ENCODE measurements around the gene ANKH. TPM values are rescaled to one million over a fixed set of nuclear protein-coding genes. Genes with fewer than 3 reads are reported as not detected.

ANKH gene
- total RNA-seq, 1 experiment from 2014 or later: 65.2 TPM

GRCh38 chr5:14724633-14725032 lies 146.9 kb downstream of the ANKH start (continued):
- TF ChIP-seq REST (IDR thresholded peaks at IDR 0.05; ENCODE audit: low read depth) (no peak), RAD21 (IDR thresholded peaks at IDR 0.05; ENCODE audit: low read depth) (no peak)

DNA sequence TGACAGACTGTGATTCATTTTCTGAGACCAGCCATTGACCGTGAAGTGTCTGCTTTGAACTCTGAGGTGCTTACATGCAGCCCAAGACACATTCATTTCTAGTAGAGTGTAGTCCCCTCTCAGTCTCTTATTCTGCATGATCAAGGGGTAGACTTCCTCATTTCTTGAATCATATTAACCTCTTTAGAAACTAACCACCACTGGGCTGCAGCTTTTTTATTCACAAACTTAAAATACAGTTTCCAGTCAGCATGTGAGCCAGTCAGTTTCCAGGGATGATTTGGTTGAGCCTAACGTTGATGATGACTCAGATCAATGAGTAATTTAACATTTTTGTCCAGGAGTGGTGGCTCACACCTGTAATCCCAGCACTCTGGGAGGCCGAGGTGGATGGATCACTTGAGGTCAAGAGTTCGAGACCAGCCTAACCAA lies 147.9 kb downstream of the ANKH start:
- ATAC-seq (no peak), DNase-seq (ENCODE audit: low read depth, low spot score) (no peak)
- no peak for TF ChIP-seq EZH2phosphoT487 (IDR thresholded peaks at IDR 0.05; ENCODE audit: borderline replicate concordance)
- no peak overlapping the region for H3K27ac ChIP-seq (ENCODE audit: low read depth, low read length)
- no peaks in the 10 kb centered on the region for H3K36me3 ChIP-seq (ENCODE audit: control insufficient read depth in 1 of 2, insufficient read depth in 2 of 2, low read length in 2 of 2)
- no TSS peak for BruUV-seq (replicated peaks)
- no peaks in the 10 kb centered on the region for H3K27me3 ChIP-seq (ENCODE audit: insufficient read depth, low read length)
- peaks cover 0 to 10% of the 10 kb centered on the region in 2 experiments; a peak in 1 of 4 replicates for H3K4me1 ChIP-seq (ENCODE audit: control insufficient read depth in 1 of 2, insufficient read depth in 2 of 2, low read length in 2 of 2)
- RAD21 ChIA-PET (ENCODE audit: low non-redundant PET in 1 of 2, low total read pairs in 2 of 2, uncharacterized antibody in 2 of 2, unreplicated experiment in 2 of 2): no interaction called here
- no peak overlapping the region for H2AFZ ChIP-seq (ENCODE audit: low read depth, low read length, poor library complexity, severe bottlenecking)
- H3K9ac ChIP-seq (ENCODE audit: low read length): no peak overlapping the region
- H3K9me2 ChIP-seq (ENCODE audit: insufficient read depth): no peaks in the 10 kb centered on the region
- intact Hi-C loops (cut with micrococcal nuclease): no loop called here
- POLR2A ChIA-PET: no interaction called here
- H3K79me2 ChIP-seq (ENCODE audit: insufficient read depth, low read length): no peaks in the 10 kb centered on the region
- no peak overlapping the region for H3K4me2 ChIP-seq (ENCODE audit: low read length)
- no peaks in the 10 kb centered on the region for H3K9me3 ChIP-seq (ENCODE audit: control insufficient read depth in 1 of 2, insufficient read depth in 1 of 2, low read depth in 1 of 2, low read length in 2 of 2)
- no peak overlapping the region for H3K4me3 ChIP-seq (replicated peaks in 1 of 2; ENCODE audit: low read depth in 1 of 2, low read length in 2 of 2)
- CTCF ChIA-PET: interaction anchor here (1.4 kb wide), 1 partner anchor 280 kb away, joined by 7 read pairs; no protein-coding TSS in a partner anchor
- no peaks in the 10 kb centered on the region for H4K20me1 ChIP-seq (ENCODE audit: insufficient read depth)

GRCh38 chr5:14722923-14723322 lies 148.7 kb downstream of the ANKH start:
- H4K20me1 ChIP-seq (ENCODE audit: insufficient read depth): no peaks in the 10 kb centered on the region
- H3K9me2 ChIP-seq (ENCODE audit: insufficient read depth): no peaks in the 10 kb centered on the region
- ATAC-seq: no peak
- no peaks in the 10 kb centered on the region for H3K36me3 ChIP-seq (ENCODE audit: control insufficient read depth in 1 of 2, insufficient read depth in 2 of 2, low read length in 2 of 2)
- no peak overlapping the region for H2AFZ ChIP-seq (ENCODE audit: low read depth, low read length, poor library complexity, severe bottlenecking)
- no peak overlapping the region for H3K27ac ChIP-seq (ENCODE audit: low read depth, low read length)
- no peak overlapping the region for H3K4me2 ChIP-seq (ENCODE audit: low read length)
- no peak for DNase-seq (ENCODE audit: low read depth, low spot score)
- no peaks in the 10 kb centered on the region for H3K27me3 ChIP-seq (ENCODE audit: insufficient read depth, low read length)
- H3K79me2 ChIP-seq (ENCODE audit: insufficient read depth, low read length): no peaks in the 10 kb centered on the region
- intact Hi-C loops (cut with micrococcal nuclease): no loop called here
- ChIA-PET RAD21 (ENCODE audit: low non-redundant PET in 1 of 2, low total read pairs in 2 of 2, uncharacterized antibody in 2 of 2, unreplicated experiment in 2 of 2) (no interaction called here), POLR2A (no interaction called here), CTCF (no interaction called here)
- no peak overlapping the region for H3K9ac ChIP-seq (ENCODE audit: low read length)
- H3K4me3 ChIP-seq (replicated peaks in 1 of 2; ENCODE audit: low read depth in 1 of 2, low read length in 2 of 2): no peak overlapping the region
- H3K9me3 ChIP-seq (ENCODE audit: control insufficient read depth in 1 of 2, insufficient read depth in 1 of 2, low read depth in 1 of 2, low read length in 2 of 2): no peaks in the 10 kb centered on the region
- peaks cover 0 to 10% of the 10 kb centered on the region in 2 experiments; a peak in 1 of 4 replicates for H3K4me1 ChIP-seq (ENCODE audit: control insufficient read depth in 1 of 2, insufficient read depth in 2 of 2, low read length in 2 of 2)
- BruUV-seq (replicated peaks): no TSS peak
- TF ChIP-seq REST (IDR thresholded peaks at IDR 0.05; ENCODE audit: low read depth) (no peak), EZH2 (IDR thresholded peaks at IDR 0.05) (no peak), ELF1 (IDR thresholded peaks at IDR 0.05; ENCODE audit: borderline replicate concordance, low read depth) (no peak), POLR2A (IDR thresholded peaks at IDR 0.05; ENCODE audit: borderline replicate concordance, extremely low read depth, insufficient read depth, insufficient read length) (no peak), EZH2phosphoT487 (IDR thresholded peaks at IDR 0.05; ENCODE audit: borderline replicate concordance) (no peak), RAD21 (IDR thresholded peaks at IDR 0.05; ENCODE audit: low read depth) (no peak), SRF (IDR thresholded peaks at IDR 0.05; ENCODE audit: low read depth) (no peak), FOSL1 (IDR thresholded peaks at IDR 0.05; ENCODE audit: low read depth) (no peak), ZNF274 (IDR thresholded peaks at IDR 0.05; ENCODE audit: low read depth, low read length) (no peak), YY1 (IDR thresholded peaks at IDR 0.05; ENCODE audit: extremely low read depth, insufficient replicate concordance, low read depth, low read length) (no peak), SIN3A (IDR thresholded peaks at IDR 0.05; ENCODE audit: low read depth) (no peak)
